HG03521 (cell line): ENCODE measurements around the gene COL25A1.
"Not testable (repeated sequence)": the region's sequence is repeated elsewhere in the genome, so short reads cannot be mapped to it uniquely, and the experiment has no call there.

Source experiments
- ATAC-seq: cut with Tn5 transposase; IDR thresholded peaks from one replicate; pipeline ENCODE4 v1.9.1; 2021; ENCODE audit warnings: mild to moderate bottlenecking, moderate library complexity; ENCODE audit not compliant: unreplicated experiment

The COL25A1 gene

GRCh38 chr4:109174224-109174953 is 128.1 kb downstream of the COL25A1 start:
- ATAC-seq: no peak

GRCh38 chr4:109172301-109172700 is 130.2 kb downstream of the COL25A1 start:
- ATAC-seq: no peak

- ATAC-seq: no peak
These were observed 131.4 kb downstream of the COL25A1 start for GRCh38 chr4:109171070-109171469.

GRCh38 chr4:109169170-109169569 is 133.3 kb downstream of the COL25A1 start:
- ATAC-seq: no peak

- ATAC-seq: no peak
These were observed 135.9 kb downstream of the COL25A1 start for GRCh38 chr4:109166586-109166985.

- ATAC-seq: no peak
These were observed 136.3 kb downstream of the COL25A1 start for GRCh38 chr4:109166126-109166525.

- ATAC-seq: no peak
These were observed 138.4 kb downstream of the COL25A1 start for GRCh38 chr4:109164011-109164410.

- no peak for ATAC-seq
These were observed 139.0 kb downstream of the COL25A1 start for GRCh38 chr4:109163493-109163892.

GRCh38 chr4:109162759-109163158 is 139.7 kb downstream of the COL25A1 start:
- no peak for ATAC-seq

- no peak for ATAC-seq
These were observed 142.0 kb downstream of the COL25A1 start for GRCh38 chr4:109160494-109160893.

GRCh38 chr4:109157696-109158095 is 144.8 kb downstream of the COL25A1 start:
- no peak for ATAC-seq

GRCh38 chr4:109157205-109157604 is 145.3 kb downstream of the COL25A1 start:
- ATAC-seq: no peak

GRCh38 chr4:109156356-109156755 is 146.1 kb downstream of the COL25A1 start:
- ATAC-seq: no peak

GRCh38 chr4:109155682-109156283 is 146.7 kb downstream of the COL25A1 start:
- ATAC-seq: no peak

- ATAC-seq: no peak
These were observed 147.4 kb downstream of the COL25A1 start for GRCh38 chr4:109155084-109155483.

GRCh38 chr4:109154424-109154823 is 148.0 kb downstream of the COL25A1 start:
- ATAC-seq: no peak

- no peak for ATAC-seq
These were observed 152.6 kb downstream of the COL25A1 start for GRCh38 chr4:109149836-109150235.

- no peak for ATAC-seq
These were observed 153.8 kb downstream of the COL25A1 start for GRCh38 chr4:109148577-109149075.

- ATAC-seq: no peak
These were observed 155.3 kb downstream of the COL25A1 start for GRCh38 chr4:109147135-109147534.

- no peak for ATAC-seq
These were observed 156.0 kb downstream of the COL25A1 start for GRCh38 chr4:109146499-109146898.

- not testable (repeated sequence) for ATAC-seq
These were observed 164.3 kb downstream of the COL25A1 start for GRCh38 chr4:109138125-109138524.

- ATAC-seq: no peak
These were observed 167.5 kb downstream of the COL25A1 start for GRCh38 chr4:109134921-109135320.
